DND-41 (cell line): Measurements from ENCODE around the gene IKBKG.
"Not testable (repeated sequence)": the region's sequence is repeated elsewhere in the genome, so short reads cannot be mapped to it uniquely, and the experiment has no call there.

ENCODE experiments used
- ATAC-seq: fragments of 200-7000 bp; cut with Tn5 transposase; 3 replicates; pipeline ENCODE4 v1.9.1; 2021; ENCODE audit warnings: low read depth; ENCODE audit not compliant: insufficient read depth
- DNase-seq: peaks from one replicate; pipeline ENCODE4 v3.0.0-alpha.2; 2020
- H2AFZ ChIP-seq: 2 replicates; pipeline ENCODE4 v1.6.0; 2012; ENCODE audit warnings: low read depth, low read length
- H3K27ac ChIP-seq: 2 replicates; pipeline ENCODE4 v1.5.1; 2012; ENCODE audit warnings: low read length, inconsistent platforms
- H3K27me3 ChIP-seq: fragments of 200-600 bp; sonication (generic); 2 replicates; pipeline ENCODE4 v1.6.0; 2012; ENCODE audit warnings: low read length, mild to moderate bottlenecking, inconsistent platforms; ENCODE audit not compliant: insufficient read depth, poor library complexity
- H3K36me3 ChIP-seq: 2 replicates; pipeline ENCODE4 v1.5.1; 2012; ENCODE audit warnings: low read length, inconsistent platforms; ENCODE audit not compliant: insufficient read depth
- H3K4me1 ChIP-seq: 2 replicates; pipeline ENCODE4 v1.5.1; 2012; ENCODE audit warnings: mild to moderate bottlenecking, low read length; ENCODE audit not compliant: insufficient read depth
- H3K4me2 ChIP-seq: 2 replicates; pipeline ENCODE4 v1.6.0; 2012; ENCODE audit warnings: mild to moderate bottlenecking, moderate library complexity, low read length, inconsistent platforms; ENCODE audit not compliant: insufficient read depth
- H3K4me3 ChIP-seq, 2 experiments: fragments of 200-600 bp in 1 of 2; shearing (Covaris generic) in 1 of 2; 2 replicates each; pipeline ENCODE4 v1.5.1; 2012 to 2016; ENCODE audit warnings: inconsistent platforms in 2 of 2, low read length in 2 of 2, mild to moderate bottlenecking in 2 of 2, low read depth in 1 of 2, moderate library complexity in 1 of 2
- H3K79me2 ChIP-seq: 2 replicates; pipeline ENCODE4 v1.6.0; 2012; ENCODE audit warnings: low read length, inconsistent platforms; ENCODE audit not compliant: insufficient read depth
- H3K9ac ChIP-seq: 2 replicates; pipeline ENCODE4 v1.6.0; 2012; ENCODE audit warnings: low read depth, mild to moderate bottlenecking, inconsistent platforms, low read length, moderate library complexity
- H3K9me3 ChIP-seq: 2 replicates; pipeline ENCODE4 v1.5.1; 2012; ENCODE audit warnings: low read length, moderate library complexity, mild to moderate bottlenecking, inconsistent platforms; ENCODE audit not compliant: insufficient read depth, severe bottlenecking
- H4K20me1 ChIP-seq: 2 replicates; pipeline ENCODE4 v1.6.0; 2012; ENCODE audit warnings: low read length; ENCODE audit not compliant: insufficient read depth
- EZH2 ChIP-seq: IDR thresholded peaks from 3 replicates; pipeline ENCODE4 v1.6.1; 2012; ENCODE audit warnings: borderline replicate concordance, low read depth, mild to moderate bottlenecking, moderate library complexity, low read length, inconsistent platforms; ENCODE audit not compliant: severe bottlenecking
- TF ChIP-seq, protein P1 (sequence below): IDR thresholded peaks from 2 replicates; pipeline ENCODE4 v1.5.1; 2012; ENCODE audit warnings: borderline replicate concordance, low read length, moderate library complexity, mild to moderate bottlenecking; ENCODE audit not compliant: poor library complexity, severe bottlenecking; ENCODE audit errors: extremely low read depth

The IKBKG gene, protein sequence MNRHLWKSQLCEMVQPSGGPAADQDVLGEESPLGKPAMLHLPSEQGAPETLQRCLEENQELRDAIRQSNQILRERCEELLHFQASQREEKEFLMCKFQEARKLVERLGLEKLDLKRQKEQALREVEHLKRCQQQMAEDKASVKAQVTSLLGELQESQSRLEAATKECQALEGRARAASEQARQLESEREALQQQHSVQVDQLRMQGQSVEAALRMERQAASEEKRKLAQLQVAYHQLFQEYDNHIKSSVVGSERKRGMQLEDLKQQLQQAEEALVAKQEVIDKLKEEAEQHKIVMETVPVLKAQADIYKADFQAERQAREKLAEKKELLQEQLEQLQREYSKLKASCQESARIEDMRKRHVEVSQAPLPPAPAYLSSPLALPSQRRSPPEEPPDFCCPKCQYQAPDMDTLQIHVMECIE

DNA sequence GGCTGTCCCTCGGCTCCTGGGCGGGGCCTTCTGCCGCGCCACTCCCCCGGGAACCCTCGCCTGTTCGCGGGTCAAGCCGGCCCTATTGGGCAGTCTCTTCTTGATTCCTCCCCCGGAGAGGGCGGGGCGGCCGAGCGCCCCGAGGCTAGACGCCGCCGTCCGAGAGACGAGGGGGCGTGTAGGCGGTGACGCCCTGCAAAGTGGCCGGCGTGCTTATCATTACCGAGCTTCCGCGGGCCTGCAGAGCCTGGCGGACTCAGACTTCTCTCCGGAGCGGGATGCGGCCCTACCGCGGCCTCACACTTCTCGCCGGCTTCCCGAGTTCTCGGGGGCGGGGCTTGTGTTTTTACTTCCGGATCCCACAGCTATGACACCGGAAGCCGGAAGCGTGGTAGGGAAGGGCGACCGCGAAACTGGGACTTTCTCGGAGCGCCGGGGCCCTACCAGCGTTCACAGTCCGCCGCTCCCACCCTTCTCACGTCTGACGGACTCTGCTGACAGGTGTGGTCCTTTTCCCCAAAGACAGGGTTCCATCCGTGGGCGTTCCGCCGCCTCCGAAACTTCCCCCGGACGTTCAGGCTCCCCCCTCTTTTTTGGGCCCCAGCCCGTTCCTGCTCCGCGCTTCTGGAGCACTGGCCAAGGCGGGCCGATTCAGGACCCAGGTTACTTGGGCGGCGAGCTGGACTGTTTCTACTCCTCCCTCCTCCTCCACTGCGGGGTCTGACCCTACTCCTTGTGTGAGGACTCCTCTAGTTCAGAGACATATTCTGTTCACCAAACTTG is at the start of gene IKBKG:
Gene IKBKG, plus strand, starts transcription at position 376 of the 783 bp plus-strand sequence. CDS start 4,383 bp downstream, outside the sequence.
- Histone ChIP-seq H3K79me2 (peaks cover 57% of the 10 kb centered on the region), H3K4me3 (peak within 1 kb of the TSS; percentile 94 to 100)

DNA sequence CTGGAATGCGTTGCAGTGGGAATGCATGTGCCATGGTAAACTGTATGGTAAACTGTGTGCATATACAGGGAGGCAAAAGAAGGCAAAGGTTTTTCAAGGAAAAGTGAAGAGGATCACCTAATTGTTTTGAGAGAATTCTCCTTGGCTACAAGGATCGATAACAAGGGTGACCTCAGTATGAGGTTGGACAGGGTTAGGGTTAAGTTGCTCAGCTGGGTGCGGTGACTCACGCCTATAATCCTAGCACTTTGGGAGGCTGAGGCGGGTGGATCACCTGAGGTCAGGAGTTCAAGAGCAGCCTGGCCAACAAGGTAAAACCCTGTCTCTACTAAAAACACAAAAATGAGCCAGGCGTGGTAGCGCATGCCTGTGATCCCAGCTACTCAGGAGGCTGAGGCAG is 46.0 kb upstream of the IKBKG start:
- not testable (repeated sequence) for H3K79me2 ChIP-seq, ATAC-seq

More for the DNA sequence above, at the start of gene IKBKG:
- Histone ChIP-seq H3K36me3 (peaks cover 16% of the 10 kb centered on the region), H3K4me2 (peak within 1 kb of the TSS; percentile 99), H2AFZ (peak within 1 kb of the TSS; percentile 80), H3K27ac (peak within 1 kb of the TSS; percentile 91), H4K20me1 (peaks cover 21% of the 10 kb centered on the region; the same call in 1 of the 2 replicates), H3K9ac (peak within 1 kb of the TSS; percentile 93), H3K9me3 (no peaks in the 10 kb centered on the region), H3K4me1 (peaks cover 49% of the 10 kb centered on the region), H3K27me3 (no peaks in the 10 kb centered on the region)
- ATAC-seq (peak; percentile 83), DNase-seq (peak; percentile 90)
- TF ChIP-seq, protein P1, sequence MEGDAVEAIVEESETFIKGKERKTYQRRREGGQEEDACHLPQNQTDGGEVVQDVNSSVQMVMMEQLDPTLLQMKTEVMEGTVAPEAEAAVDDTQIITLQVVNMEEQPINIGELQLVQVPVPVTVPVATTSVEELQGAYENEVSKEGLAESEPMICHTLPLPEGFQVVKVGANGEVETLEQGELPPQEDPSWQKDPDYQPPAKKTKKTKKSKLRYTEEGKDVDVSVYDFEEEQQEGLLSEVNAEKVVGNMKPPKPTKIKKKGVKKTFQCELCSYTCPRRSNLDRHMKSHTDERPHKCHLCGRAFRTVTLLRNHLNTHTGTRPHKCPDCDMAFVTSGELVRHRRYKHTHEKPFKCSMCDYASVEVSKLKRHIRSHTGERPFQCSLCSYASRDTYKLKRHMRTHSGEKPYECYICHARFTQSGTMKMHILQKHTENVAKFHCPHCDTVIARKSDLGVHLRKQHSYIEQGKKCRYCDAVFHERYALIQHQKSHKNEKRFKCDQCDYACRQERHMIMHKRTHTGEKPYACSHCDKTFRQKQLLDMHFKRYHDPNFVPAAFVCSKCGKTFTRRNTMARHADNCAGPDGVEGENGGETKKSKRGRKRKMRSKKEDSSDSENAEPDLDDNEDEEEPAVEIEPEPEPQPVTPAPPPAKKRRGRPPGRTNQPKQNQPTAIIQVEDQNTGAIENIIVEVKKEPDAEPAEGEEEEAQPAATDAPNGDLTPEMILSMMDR = no peak
- TF ChIP-seq EZH2 = no peak

DNA sequence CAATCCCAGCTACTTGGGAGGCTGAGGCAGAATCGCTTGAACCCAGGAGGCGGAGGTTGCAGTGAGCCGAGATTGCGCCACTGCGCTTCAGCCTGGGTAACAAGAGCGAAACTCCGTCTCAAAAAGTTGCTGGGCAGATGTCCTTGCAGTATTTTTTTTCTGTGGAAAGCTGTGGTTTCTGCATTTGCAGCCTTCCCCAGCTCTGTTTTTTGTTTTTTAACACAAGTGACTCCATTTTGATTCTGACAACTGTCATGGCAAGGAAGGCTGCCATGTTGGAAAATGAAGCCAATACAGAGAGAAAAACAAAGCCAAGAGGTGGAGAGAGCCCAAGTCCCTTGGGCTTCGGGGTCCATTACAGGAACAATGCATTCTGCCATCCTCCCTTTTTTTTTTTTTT is 45.3 kb upstream of the IKBKG start:
- ATAC-seq (no peak), DNase-seq (no peak)
- no peaks in the 10 kb centered on the region for H3K4me1 ChIP-seq
- no peaks in the 10 kb centered on the region for H3K79me2 ChIP-seq
- H3K9ac ChIP-seq = no peak overlapping the region
- no peak overlapping the region for H3K4me3 ChIP-seq
- no peak overlapping the region for H3K4me2 ChIP-seq
- TF ChIP-seq, protein P1 = no peak
- TF ChIP-seq EZH2 = no peak
- H2AFZ ChIP-seq = no peak overlapping the region
- H3K27me3 ChIP-seq = no peaks in the 10 kb centered on the region
- no peak overlapping the region for H3K27ac ChIP-seq
- no peaks in the 10 kb centered on the region for H4K20me1 ChIP-seq
- no peaks in the 10 kb centered on the region for H3K9me3 ChIP-seq
- H3K36me3 ChIP-seq = peaks cover 17% of the 10 kb centered on the region; the same call in 1 of the 2 replicates

More for the DNA sequence above, 46.0 kb upstream of the IKBKG start:
- H3K4me1 ChIP-seq, H3K4me3 ChIP-seq, H2AFZ ChIP-seq, H3K27ac ChIP-seq, H3K9me3 ChIP-seq, DNase-seq, H3K27me3 ChIP-seq, H4K20me1 ChIP-seq, H3K4me2 ChIP-seq, H3K9ac ChIP-seq: not testable (repeated sequence)
- peaks cover 11% of the 10 kb centered on the region; the same call in 1 of the 2 replicates for H3K36me3 ChIP-seq

DNA sequence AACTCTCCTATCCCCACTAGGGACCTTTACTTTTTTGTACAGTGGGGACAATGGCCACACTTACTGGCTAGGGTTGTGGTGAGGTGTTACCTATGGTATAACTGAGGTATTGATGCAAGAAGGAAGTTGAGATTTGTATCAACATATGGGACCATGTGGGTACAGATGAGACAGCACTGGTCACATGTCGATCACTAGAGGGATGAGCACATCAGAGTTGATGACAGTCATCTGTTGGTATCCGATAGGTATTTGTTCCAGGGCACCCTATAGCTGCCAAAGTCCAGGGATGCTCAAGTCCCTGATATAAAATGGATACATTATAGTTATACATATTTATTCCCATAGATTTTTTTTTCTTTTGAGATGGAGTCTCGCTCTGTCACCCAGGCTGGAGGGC is 44.4 kb upstream of the IKBKG start:
- DNase-seq = no peak
- Histone ChIP-seq H3K4me1 (no peaks in the 10 kb centered on the region), H3K9ac (no peak overlapping the region), H3K9me3 (no peaks in the 10 kb centered on the region), H2AFZ (no peak overlapping the region), H4K20me1 (no peaks in the 10 kb centered on the region), H3K27me3 (no peaks in the 10 kb centered on the region), H3K79me2 (no peaks in the 10 kb centered on the region), H3K27ac (no peak overlapping the region), H3K4me3 (no peak overlapping the region), H3K36me3 (peaks cover 19% of the 10 kb centered on the region; the same call in 1 of the 2 replicates), H3K4me2 (no peak overlapping the region)
- TF ChIP-seq, protein P1 = no peak
- no peak for TF ChIP-seq EZH2
- ATAC-seq = no peak
